ENCODE data around the gene PHLDA1. TPM values are rescaled to one million over a fixed set of nuclear protein-coding genes. Genes with fewer than 3 reads are reported as not detected.

Gene PHLDA1
- polyA plus RNA-seq, 1 donor (not counting 4 experiments of a cell fraction or from before 2014, with no cell fraction given) = 144 TPM

- Histone ChIP-seq H3K9ac (ENCODE audit: control insufficient read depth, extremely low read depth, insufficient read depth, low read length) (no peak overlapping the region), H3K9me3 (ENCODE audit: control insufficient read depth, low read depth, low read length) (no peaks in the 10 kb centered on the region), H3K4me1 (ENCODE audit: control insufficient read depth, extremely low read depth, insufficient read depth, low read length) (peaks cover 7% of the 10 kb centered on the region), H3K27ac (ENCODE audit: control insufficient read depth, insufficient read depth, low read length) (no peak overlapping the region), H3K4me3 (ENCODE audit: control insufficient read depth in 2 of 3, extremely low read depth in 1 of 3, insufficient read depth in 2 of 3, low read depth in 1 of 3, low read length in 3 of 3) (no peak overlapping the region), H3K4me2 (ENCODE audit: control insufficient read depth, extremely low read depth, insufficient read depth, low read depth, low read length) (no peak overlapping the region), H4K20me1 (ENCODE audit: control insufficient read depth, extremely low read depth, insufficient read depth, low read length) (no peaks in the 10 kb centered on the region), H3K9me1 (ENCODE audit: control insufficient read depth, extremely low read depth, insufficient read depth, low read length) (no peaks in the 10 kb centered on the region), H3K79me2 (ENCODE audit: control insufficient read depth, insufficient read depth, low read length) (no peaks in the 10 kb centered on the region), H3K36me3 (ENCODE audit: control insufficient read depth in 2 of 2, extremely low read depth in 1 of 2, insufficient read depth in 2 of 2, low read length in 2 of 2) (no peaks in the 10 kb centered on the region), H3K27me3 (ENCODE audit: control insufficient read depth, extremely low read depth, insufficient read depth, low read length) (no peaks in the 10 kb centered on the region), H2AFZ (ENCODE audit: control insufficient read depth, low read length) (no peak overlapping the region)
- dilution Hi-C loops (cut with MboI; ENCODE audit: extremely low pct_ligation_motif_present, low sequenced_read_pairs) = no loop called here
- FAIRE-seq (no peak), DNase-seq (ENCODE audit: low read depth, low spot score) (no peak)
- TF ChIP-seq EZH2 (IDR thresholded peaks at IDR 0.05; ENCODE audit: low read length) (no peak), CTCF (optimal IDR thresholded peaks at IDR 0.05 in 1 of 3, IDR thresholded peaks at IDR 0.05 in 1 of 3, conservative IDR thresholded peaks at IDR 0.05 in 1 of 3; ENCODE audit: extremely low read depth in 1 of 3, insufficient read depth in 2 of 3, low read length in 3 of 3) (no peak)
These were observed 25.3 kb downstream of the PHLDA1 start for GRCh38 chr12:76006028-76006925.

- H3K4me2 ChIP-seq (ENCODE audit: control insufficient read depth, extremely low read depth, insufficient read depth, low read depth, low read length) = no peak overlapping the region
- no peaks in the 10 kb centered on the region for H3K36me3 ChIP-seq (ENCODE audit: control insufficient read depth in 2 of 2, extremely low read depth in 1 of 2, insufficient read depth in 2 of 2, low read length in 2 of 2)
- DNase-seq (ENCODE audit: low read depth, low spot score) (no peak), FAIRE-seq (no peak)
- no peak overlapping the region for H3K27ac ChIP-seq (ENCODE audit: control insufficient read depth, insufficient read depth, low read length)
- dilution Hi-C loops (cut with MboI; ENCODE audit: extremely low pct_ligation_motif_present, low sequenced_read_pairs) = no loop called here
- H3K4me3 ChIP-seq (ENCODE audit: control insufficient read depth in 2 of 3, extremely low read depth in 1 of 3, insufficient read depth in 2 of 3, low read depth in 1 of 3, low read length in 3 of 3) = no peak overlapping the region
- no peaks in the 10 kb centered on the region for H3K79me2 ChIP-seq (ENCODE audit: control insufficient read depth, insufficient read depth, low read length)
- no peaks in the 10 kb centered on the region for H4K20me1 ChIP-seq (ENCODE audit: control insufficient read depth, extremely low read depth, insufficient read depth, low read length)
- no peaks in the 10 kb centered on the region for H3K9me1 ChIP-seq (ENCODE audit: control insufficient read depth, extremely low read depth, insufficient read depth, low read length)
- H2AFZ ChIP-seq (ENCODE audit: control insufficient read depth, low read length) = no peak overlapping the region
- no peaks in the 10 kb centered on the region for H3K9me3 ChIP-seq (ENCODE audit: control insufficient read depth, low read depth, low read length)
- no peaks in the 10 kb centered on the region for H3K27me3 ChIP-seq (ENCODE audit: control insufficient read depth, extremely low read depth, insufficient read depth, low read length)
- peaks cover 27% of the 10 kb centered on the region for H3K4me1 ChIP-seq (ENCODE audit: control insufficient read depth, extremely low read depth, insufficient read depth, low read length)
- TF ChIP-seq EZH2 (IDR thresholded peaks at IDR 0.05; ENCODE audit: low read length) = no peak
- no peak for TF ChIP-seq CTCF (optimal IDR thresholded peaks at IDR 0.05 in 1 of 3, IDR thresholded peaks at IDR 0.05 in 1 of 3, conservative IDR thresholded peaks at IDR 0.05 in 1 of 3; ENCODE audit: extremely low read depth in 1 of 3, insufficient read depth in 2 of 3, low read length in 3 of 3)
- H3K9ac ChIP-seq (ENCODE audit: control insufficient read depth, extremely low read depth, insufficient read depth, low read length) = no peak overlapping the region
These were observed 28.3 kb downstream of the PHLDA1 start for GRCh38 chr12:76003355-76003638.

All from keratinocyte (primary cell).